Stomach (tissue), 9 donors: Measurements from ENCODE around the gene HUS1. TPM values are rescaled to one million over a fixed set of nuclear protein-coding genes. Genes with fewer than 3 reads are reported as not detected.
"Not testable (repeated sequence)": the region's sequence is repeated elsewhere in the genome, so short reads cannot be mapped to it uniquely, and the experiment has no call there.

Experiments
- DNase-seq, 2 donors: peaks; one replicate each; pipeline versions ENCODE4 v3.0.0 to v3.0.0-alpha.2; 2013 to 2019
- H3K27ac ChIP-seq, 5 donors: fragments of 200-600 bp in 4 of 5; sonication (generic) in 4 of 5; one replicate each; pipeline ENCODE4 v1.5.1; 2013 to 2019; ENCODE audit warnings: mild to moderate bottlenecking in 1 of 5, moderate library complexity in 1 of 5
- H3K27me3 ChIP-seq, 3 donors: fragments of 200-600 bp; sonication (generic); one replicate each; pipeline ENCODE4 v1.5.1; 2017 to 2019; ENCODE audit warnings: mixed run types in 1 of 3
- H3K36me3 ChIP-seq, 4 donors: fragments of 200-600 bp; sonication (generic); 1 replicate in 3 of 4; 2 replicates in 1 of 4; pipeline ENCODE4 v1.5.1; 2016 to 2019
- H3K4me1 ChIP-seq, 4 donors: fragments of 200-600 bp; sonication (generic); one replicate each; pipeline ENCODE4 v1.5.1; 2016 to 2019
- H3K4me3 ChIP-seq, 4 donors: fragments of 200-600 bp; sonication (generic) in 3 of 4; one replicate each; pipeline ENCODE4 v1.5.1; 2016 to 2019; ENCODE audit warnings: mild to moderate bottlenecking in 1 of 4
- H3K9me3 ChIP-seq, 4 donors: fragments of 200-600 bp; sonication (generic); one replicate each; pipeline ENCODE4 v1.5.1; 2016 to 2019
- EP300 ChIP-seq: sonication (generic); formaldehyde crosslinking; IDR thresholded peaks from one replicate; pipeline ENCODE4 v1.6.1; 2017; ENCODE audit warnings: antibody characterized with exemption
- POLR2A ChIP-seq, 4 donors: fragments of 450-650 bp; IDR thresholded peaks; one replicate each; pipeline ENCODE4 v1.6.1; 2016; ENCODE audit warnings: antibody characterized with exemption in 4 of 4, control low read depth in 2 of 4, mild to moderate bottlenecking in 1 of 4, moderate library complexity in 1 of 4
- POLR2AphosphoS5 ChIP-seq, 3 donors: sonication (generic); formaldehyde crosslinking; IDR thresholded peaks; one replicate each; pipeline ENCODE4 v1.6.1; 2016; ENCODE audit warnings: antibody characterized with exemption in 3 of 3
- WGBS, 5 donors: extraction: QIAGEN DNeasy Blood & Tissue Kit in 3 of 5; methylation state at CpG; one replicate each; pipeline versions ENCODE4 v1.1.5 to v1.1.7; 2013 to 2018; 5-methylcytosine and 5-hydroxymethylcytosine counted together
- intact Hi-C: fragments of 100-400 bp; cut with DNase I; formaldehyde crosslinking; loops from one replicate; pipeline ENCODE4 v1.15.1; 2023; ENCODE audit warnings: low total_unique reads
- polyA plus RNA-seq, 3 donors: library from polyadenylated mRNA; stranded (reverse); fragments of 200-250 nt; gene quantifications; one replicate each; pipeline ENCODE4 v1.2.3, GENCODE V29; 2013
- total RNA-seq, 5 donors: library from RNA; depleted of rRNA; stranded (reverse); fragments of >200 nt; gene quantifications; one replicate each; pipeline versions ENCODE4 v1.1.0 to v1.2.3, GENCODE V29; 2014 to 2016
- TF ChIP-seq, protein P1 (sequence below), 7 experiments: fragments of 450-650 bp in 4 of 7; fragments of 200-600 bp in 3 of 7; sonication (generic) in 3 of 7; IDR thresholded peaks; one replicate each; pipeline ENCODE4 v1.5.1; 2016 to 2019; ENCODE audit warnings: antibody characterized with exemption in 7 of 7, control low read depth in 2 of 7, mild to moderate bottlenecking in 1 of 7
- donor health status: healthy with polysubstance abuse.
- donor health status: Bipolar disorder and iron deficiency.
- donor health status: healthy.

Gene HUS1
- total and polyA plus RNA-seq, 8 donors: 5.9 to 69.2 (median 11.1) TPM

DNA sequence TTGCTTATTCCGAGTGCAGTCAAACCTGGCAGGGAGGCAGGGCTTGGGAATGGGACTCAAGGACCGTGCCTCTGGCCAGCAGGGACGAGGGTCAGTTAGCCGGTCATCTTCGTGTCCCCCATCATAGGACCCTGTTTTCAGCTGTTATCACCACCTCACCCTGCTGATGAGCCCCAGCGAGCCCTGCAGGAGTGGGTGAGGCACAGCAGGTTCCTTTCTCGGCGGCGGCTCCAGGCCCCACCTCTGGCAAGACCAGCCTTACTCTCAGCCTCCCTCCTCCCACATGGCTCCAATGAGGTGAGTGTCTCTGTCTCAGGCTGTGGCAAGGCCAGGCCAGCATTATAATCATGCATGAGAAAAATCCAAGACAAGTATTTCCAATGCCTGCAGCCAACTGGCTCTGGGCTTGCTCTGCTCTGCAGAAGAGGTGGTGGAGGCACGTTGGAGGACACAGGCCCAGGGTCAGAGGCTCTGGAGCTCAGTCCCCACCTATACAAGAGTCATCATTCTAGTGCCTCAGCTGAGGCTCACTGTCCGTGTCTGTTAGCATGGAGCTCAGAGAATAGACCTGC is 46.9 kb downstream of the HUS1 start:
- H3K27me3 ChIP-seq: no peaks in the 10 kb centered on the region
- TF ChIP-seq EP300 (no peak), POLR2A (IDR thresholded peaks at IDR 0.05) (no peak), POLR2AphosphoS5 (IDR thresholded peaks at IDR 0.05) (no peak)
- TF ChIP-seq, protein P1, sequence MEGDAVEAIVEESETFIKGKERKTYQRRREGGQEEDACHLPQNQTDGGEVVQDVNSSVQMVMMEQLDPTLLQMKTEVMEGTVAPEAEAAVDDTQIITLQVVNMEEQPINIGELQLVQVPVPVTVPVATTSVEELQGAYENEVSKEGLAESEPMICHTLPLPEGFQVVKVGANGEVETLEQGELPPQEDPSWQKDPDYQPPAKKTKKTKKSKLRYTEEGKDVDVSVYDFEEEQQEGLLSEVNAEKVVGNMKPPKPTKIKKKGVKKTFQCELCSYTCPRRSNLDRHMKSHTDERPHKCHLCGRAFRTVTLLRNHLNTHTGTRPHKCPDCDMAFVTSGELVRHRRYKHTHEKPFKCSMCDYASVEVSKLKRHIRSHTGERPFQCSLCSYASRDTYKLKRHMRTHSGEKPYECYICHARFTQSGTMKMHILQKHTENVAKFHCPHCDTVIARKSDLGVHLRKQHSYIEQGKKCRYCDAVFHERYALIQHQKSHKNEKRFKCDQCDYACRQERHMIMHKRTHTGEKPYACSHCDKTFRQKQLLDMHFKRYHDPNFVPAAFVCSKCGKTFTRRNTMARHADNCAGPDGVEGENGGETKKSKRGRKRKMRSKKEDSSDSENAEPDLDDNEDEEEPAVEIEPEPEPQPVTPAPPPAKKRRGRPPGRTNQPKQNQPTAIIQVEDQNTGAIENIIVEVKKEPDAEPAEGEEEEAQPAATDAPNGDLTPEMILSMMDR (IDR thresholded peaks at IDR 0.05): no peak
- H3K9me3 ChIP-seq: no peaks in the 10 kb centered on the region
- DNase-seq: no peak
- H3K4me1 ChIP-seq: no peaks in the 10 kb centered on the region
- intact Hi-C loops: no loop called here
- H3K27ac ChIP-seq: no peak overlapping the region
- no peaks in the 10 kb centered on the region for H3K36me3 ChIP-seq
- 86 to 94% (median 90%) methylated on average over 11 of the region's 11 CpGs for WGBS, 5 donors
- no peak overlapping the region for H3K4me3 ChIP-seq

DNA sequence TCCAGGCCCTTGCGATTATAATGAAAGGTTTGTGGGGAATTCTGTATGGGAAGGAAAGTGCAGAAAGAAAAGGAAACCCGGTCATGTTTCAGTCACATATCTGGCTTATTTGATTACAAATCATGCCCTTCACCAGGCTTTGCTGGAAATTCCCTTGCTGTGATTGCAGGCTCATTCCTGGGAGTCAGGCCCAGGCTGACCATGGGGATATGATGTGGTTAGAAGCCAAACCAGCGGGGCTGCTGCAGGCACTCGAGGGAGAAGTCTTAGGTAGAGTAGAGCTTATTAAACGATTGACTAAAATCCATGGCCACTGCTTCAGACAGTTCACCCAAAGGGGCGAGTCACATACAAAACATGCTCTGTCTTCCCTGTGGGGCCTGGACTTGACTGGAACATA is 47.4 kb downstream of the HUS1 start:
- intact Hi-C loops: no loop called here
- Histone ChIP-seq H3K4me3 (no peak overlapping the region), H3K36me3 (no peaks in the 10 kb centered on the region), H3K9me3 (no peaks in the 10 kb centered on the region), H3K4me1 (no peaks in the 10 kb centered on the region), H3K27ac (no peak overlapping the region), H3K27me3 (no peaks in the 10 kb centered on the region)
- DNase-seq: no peak
- TF ChIP-seq, protein P1 (IDR thresholded peaks at IDR 0.05): no peak
- TF ChIP-seq POLR2A (IDR thresholded peaks at IDR 0.05) (no peak), POLR2AphosphoS5 (IDR thresholded peaks at IDR 0.05) (no peak), EP300 (no peak)
- WGBS, 5 donors: 44 to 68% (median 59%) methylated on average over 6 of the region's 6 CpGs

DNA sequence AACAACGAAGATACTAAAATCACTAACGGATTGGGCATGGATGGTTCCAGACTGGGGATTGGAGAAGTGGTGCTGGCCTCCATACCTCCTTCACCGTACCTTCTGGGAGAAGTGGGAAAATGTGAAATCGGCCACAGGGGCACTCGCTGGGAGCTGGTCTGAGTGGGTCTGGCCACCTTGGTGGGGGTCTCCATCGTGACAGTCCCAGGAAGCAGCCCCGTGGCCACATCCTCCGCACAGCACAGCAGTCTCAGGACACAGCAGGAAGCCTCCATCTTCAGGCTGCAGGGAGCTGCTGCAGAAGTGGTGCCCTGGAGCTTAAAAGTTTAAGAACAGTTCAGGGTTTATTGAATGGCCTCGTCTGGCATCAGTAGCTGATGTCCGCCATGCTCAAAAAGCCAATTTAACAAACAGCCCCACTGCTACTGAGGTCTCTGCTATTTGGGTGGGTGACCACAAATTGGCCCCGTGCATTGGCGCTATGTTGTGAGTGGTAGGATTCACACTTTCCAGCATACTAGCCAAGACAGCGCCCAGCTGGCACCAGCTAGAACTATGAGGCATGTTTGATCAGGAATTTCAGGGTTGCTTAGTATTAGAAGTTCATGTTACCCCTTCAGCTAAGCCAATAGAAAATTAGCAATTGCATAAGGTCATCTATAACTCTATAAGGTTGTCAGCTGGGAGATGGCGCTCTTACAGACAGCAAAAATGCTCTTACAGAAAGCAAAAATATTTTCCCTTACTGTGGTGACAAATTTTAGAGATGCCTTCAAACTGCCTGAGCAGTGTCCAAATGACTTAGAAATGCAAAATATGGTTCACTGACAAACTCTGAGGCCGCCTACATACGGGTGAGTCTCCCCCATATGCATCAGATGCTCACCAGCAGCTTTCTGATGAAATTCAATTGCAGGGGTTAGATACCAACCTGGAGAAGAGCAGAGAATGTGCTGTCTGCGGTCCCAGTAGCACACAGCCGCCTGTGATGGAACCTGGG is 48.1 kb downstream of the HUS1 start:
- TF ChIP-seq EP300 (no peak), POLR2A (IDR thresholded peaks at IDR 0.05) (no peak), POLR2AphosphoS5 (IDR thresholded peaks at IDR 0.05) (no peak)
- TF ChIP-seq, protein P1 (IDR thresholded peaks at IDR 0.05): no peak
- intact Hi-C loops: no loop called here

DNA sequence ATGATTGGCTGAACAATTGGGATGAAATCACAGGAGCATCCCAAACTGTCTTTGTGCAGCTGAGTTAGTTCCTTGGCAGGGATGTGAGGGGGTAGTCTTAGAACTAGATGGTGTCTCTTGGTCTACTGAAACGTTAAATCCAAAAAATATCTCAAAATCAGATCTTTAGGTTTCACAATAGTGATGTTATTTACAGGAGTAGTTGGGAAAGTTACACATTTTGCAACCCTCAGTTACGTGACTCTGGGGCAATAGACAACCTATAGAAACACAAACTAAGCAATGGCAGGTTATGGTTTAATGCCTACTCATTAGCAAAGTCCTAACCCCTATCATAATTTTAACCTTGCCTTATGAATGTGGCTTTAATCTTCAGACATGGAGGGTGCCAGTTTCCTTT is 55.1 kb downstream of the HUS1 start:
- H3K36me3 ChIP-seq: no peaks in the 10 kb centered on the region
- H3K4me1 ChIP-seq: no peaks in the 10 kb centered on the region
- no peak overlapping the region for H3K27ac ChIP-seq
- TF ChIP-seq EP300: no peak
- TF ChIP-seq, protein P1 (IDR thresholded peaks at IDR 0.05): no peak
- TF ChIP-seq POLR2A (IDR thresholded peaks at IDR 0.05): no peak
- TF ChIP-seq POLR2AphosphoS5 (IDR thresholded peaks at IDR 0.05): no peak
- 61 to 77% (median 72%) methylated on average over 2 of the region's 2 CpGs for WGBS, 5 donors
- no peak overlapping the region for H3K4me3 ChIP-seq
- DNase-seq: no peak
- intact Hi-C loops: no loop called here
- H3K9me3 ChIP-seq: no peaks in the 10 kb centered on the region
- H3K27me3 ChIP-seq: no peaks in the 10 kb centered on the region

More for the DNA sequence above, 48.1 kb downstream of the HUS1 start:
- Histone ChIP-seq H3K27ac (no peak overlapping the region), H3K27me3 (no peaks in the 10 kb centered on the region), H3K9me3 (no peaks in the 10 kb centered on the region), H3K36me3 (no peaks in the 10 kb centered on the region), H3K4me1 (no peaks in the 10 kb centered on the region), H3K4me3 (no peak overlapping the region)
- DNase-seq: no peak
- 91 to 95% (median 94%) methylated on average over 17 to 18 of the region's 18 CpGs for WGBS, 5 donors

DNA sequence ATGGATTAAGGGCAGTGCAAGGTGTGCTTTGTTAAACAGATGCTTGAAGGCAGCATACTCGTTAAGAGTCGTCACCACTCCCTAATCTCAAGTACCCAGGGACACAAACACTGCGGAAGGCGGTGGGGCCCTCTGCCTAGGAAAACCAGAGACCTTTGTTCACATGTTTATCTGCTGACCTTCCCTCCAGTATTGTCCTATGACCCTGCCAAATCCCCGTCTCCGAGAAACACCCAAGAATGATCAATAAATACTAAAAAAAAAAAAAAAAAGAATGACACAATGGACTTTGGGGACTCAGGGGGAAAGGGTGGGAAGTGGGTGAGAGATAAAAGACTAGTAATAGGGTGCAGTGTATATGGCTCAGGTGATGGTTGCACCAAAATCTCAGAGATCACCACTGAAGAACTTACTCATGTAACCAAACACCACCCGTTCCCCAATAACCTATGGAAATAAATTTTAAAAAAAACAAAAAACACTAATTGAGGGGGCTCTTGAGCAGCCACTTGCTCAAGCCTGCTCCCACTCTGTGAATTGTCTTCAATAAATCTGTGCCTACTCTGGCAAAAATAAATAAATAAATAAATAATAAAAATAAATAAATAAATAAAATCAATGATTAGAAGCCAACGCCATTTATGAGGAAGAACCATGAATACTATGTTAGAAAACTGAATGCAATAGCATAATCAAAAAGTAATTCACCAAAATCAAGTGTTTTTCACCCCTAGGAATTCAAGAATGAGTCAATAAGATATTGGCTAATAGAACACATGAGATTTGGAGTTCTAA is 56.1 kb downstream of the HUS1 start:
- H3K27ac ChIP-seq, H3K9me3 ChIP-seq, H3K4me3 ChIP-seq, intact Hi-C loops, DNase-seq, H3K27me3 ChIP-seq, H3K36me3 ChIP-seq, H3K4me1 ChIP-seq: not testable (repeated sequence)
- WGBS, 5 donors: 47 to 80% (median 59%) methylated on average over 8 of the region's 8 CpGs

DNA sequence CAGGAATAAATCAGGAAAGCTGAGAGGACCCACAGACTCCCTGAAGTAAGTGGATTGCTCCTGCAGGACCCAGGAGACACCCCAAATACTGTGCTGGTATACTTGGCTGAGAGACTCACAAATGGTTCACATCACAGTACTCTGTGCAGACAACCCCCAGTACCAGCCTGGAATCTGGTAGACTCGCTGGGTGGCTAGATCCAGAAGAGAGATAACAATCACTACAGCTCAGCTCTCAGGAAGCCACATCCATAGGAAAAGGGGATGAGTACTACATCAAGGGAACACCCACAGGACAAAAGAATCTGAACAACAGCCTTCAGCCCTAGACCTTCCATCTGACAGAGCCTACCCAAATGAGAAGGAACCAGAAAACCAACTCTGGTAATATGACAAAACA is 62.9 kb downstream of the HUS1 start:
- H3K4me1 ChIP-seq, H3K36me3 ChIP-seq, intact Hi-C loops, H3K27ac ChIP-seq, H3K27me3 ChIP-seq, H3K4me3 ChIP-seq, H3K9me3 ChIP-seq, DNase-seq: not testable (repeated sequence)
- 64 to 75% (median 75%) methylated on average over 1 of the region's 1 CpG for WGBS, 5 donors
